ENCODE results near the gene BTBD16. TPM values are rescaled to one million over a fixed set of nuclear protein-coding genes. Genes with fewer than 3 reads are reported as not detected.

Gene BTBD16
- total and polyA plus RNA-seq, 4 donors, result 0.42 to 2.8 (median 1.8) TPM

DNA sequence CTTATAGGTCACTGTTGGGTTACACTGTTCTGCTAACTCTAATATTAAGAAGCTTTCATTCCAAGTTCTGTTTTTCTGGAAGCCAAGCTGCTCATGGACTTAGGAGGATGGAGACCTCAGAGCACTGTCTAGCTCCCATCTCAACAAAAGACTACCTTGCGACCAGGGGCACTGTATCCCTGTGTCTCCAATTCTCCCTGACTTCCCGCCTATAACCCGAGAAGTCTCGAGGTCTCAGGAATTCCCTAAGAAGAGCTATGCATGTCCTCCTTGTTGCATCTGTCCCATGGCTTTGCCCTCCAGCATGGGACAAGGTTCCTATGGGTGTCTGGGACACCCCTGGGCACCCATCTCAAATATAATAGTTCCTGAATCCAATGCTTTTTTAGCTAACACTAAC, 31.2 kb downstream of the BTBD16 start (continued):
- TF ChIP-seq, protein P1, sequence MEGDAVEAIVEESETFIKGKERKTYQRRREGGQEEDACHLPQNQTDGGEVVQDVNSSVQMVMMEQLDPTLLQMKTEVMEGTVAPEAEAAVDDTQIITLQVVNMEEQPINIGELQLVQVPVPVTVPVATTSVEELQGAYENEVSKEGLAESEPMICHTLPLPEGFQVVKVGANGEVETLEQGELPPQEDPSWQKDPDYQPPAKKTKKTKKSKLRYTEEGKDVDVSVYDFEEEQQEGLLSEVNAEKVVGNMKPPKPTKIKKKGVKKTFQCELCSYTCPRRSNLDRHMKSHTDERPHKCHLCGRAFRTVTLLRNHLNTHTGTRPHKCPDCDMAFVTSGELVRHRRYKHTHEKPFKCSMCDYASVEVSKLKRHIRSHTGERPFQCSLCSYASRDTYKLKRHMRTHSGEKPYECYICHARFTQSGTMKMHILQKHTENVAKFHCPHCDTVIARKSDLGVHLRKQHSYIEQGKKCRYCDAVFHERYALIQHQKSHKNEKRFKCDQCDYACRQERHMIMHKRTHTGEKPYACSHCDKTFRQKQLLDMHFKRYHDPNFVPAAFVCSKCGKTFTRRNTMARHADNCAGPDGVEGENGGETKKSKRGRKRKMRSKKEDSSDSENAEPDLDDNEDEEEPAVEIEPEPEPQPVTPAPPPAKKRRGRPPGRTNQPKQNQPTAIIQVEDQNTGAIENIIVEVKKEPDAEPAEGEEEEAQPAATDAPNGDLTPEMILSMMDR (IDR thresholded peaks at IDR 0.05; ENCODE audit: low read depth, low read length, missing input control), result no peak
- no peak for TF ChIP-seq HNF4G (IDR thresholded peaks at IDR 0.05)
- TF ChIP-seq JUND (IDR thresholded peaks at IDR 0.05), result no peak
- TF ChIP-seq SP1 (IDR thresholded peaks at IDR 0.05), result no peak
- no peak for TF ChIP-seq GABPA (IDR thresholded peaks at IDR 0.05 in 1 of 2, conservative IDR thresholded peaks at IDR 0.05 in 1 of 2)

DNA sequence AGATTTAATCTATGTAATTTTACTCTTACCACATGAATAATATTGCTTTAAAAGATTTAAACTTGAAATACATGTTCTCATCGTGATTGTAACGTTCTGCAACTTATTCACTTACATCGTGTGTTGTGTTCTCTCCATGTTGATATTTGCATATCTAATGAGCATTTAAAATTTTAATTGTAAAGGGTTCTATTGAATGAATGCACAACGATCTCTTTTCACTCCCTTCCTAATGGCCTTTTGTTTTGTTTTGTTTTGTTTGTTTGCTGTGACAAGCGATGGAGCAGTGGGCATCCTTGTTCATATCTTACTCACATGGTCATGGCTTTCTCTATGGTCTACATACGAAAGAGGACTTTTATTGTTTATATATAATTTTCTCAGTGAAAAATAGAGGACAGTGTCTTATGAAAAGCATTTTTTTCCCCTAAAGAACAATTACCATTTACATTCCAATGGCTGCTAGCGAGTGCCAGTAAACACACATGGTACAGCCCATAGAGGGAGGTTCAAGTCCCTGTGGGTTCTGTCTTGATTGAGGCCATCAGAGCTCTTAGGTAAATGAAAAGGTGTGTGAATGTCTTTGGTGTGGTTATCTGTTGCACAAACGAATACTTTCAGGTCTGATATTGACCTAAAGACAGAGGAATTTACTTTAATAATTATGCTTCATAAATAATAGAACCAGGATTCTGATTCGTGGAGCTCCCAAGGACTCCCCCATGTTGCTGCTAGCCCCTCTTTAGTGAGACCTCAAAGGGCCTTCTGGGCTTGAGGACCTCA, 32.4 kb downstream of the BTBD16 start:
- Histone ChIP-seq H3K27ac (ENCODE audit: low read depth in 1 of 2, low read length in 2 of 2) (peak overlapping the region; percentile 63 to 72), H3K4me1 (ENCODE audit: control insufficient read depth in 4 of 4, insufficient read depth in 4 of 4, low read length in 3 of 4) (peaks cover 2 to 28% (median 16%) of the 10 kb centered on the region in 4 donors), H3K36me3 (ENCODE audit: control insufficient read depth in 4 of 4, insufficient read depth in 3 of 4, low read depth in 1 of 4, low read length in 3 of 4) (no peaks in the 10 kb centered on the region)

More for the DNA sequence above, 32.4 kb downstream of the BTBD16 start:
- no peak for DNase-seq (ENCODE audit: low spot score)
- H3K9ac ChIP-seq (ENCODE audit: low read depth in 1 of 2, low read length in 2 of 2), result no peak overlapping the region
- H3K27me3 ChIP-seq (ENCODE audit: control insufficient read depth in 4 of 4, insufficient read depth in 4 of 4, low read length in 3 of 4), result no peaks in the 10 kb centered on the region
- TF ChIP-seq, protein P2, sequence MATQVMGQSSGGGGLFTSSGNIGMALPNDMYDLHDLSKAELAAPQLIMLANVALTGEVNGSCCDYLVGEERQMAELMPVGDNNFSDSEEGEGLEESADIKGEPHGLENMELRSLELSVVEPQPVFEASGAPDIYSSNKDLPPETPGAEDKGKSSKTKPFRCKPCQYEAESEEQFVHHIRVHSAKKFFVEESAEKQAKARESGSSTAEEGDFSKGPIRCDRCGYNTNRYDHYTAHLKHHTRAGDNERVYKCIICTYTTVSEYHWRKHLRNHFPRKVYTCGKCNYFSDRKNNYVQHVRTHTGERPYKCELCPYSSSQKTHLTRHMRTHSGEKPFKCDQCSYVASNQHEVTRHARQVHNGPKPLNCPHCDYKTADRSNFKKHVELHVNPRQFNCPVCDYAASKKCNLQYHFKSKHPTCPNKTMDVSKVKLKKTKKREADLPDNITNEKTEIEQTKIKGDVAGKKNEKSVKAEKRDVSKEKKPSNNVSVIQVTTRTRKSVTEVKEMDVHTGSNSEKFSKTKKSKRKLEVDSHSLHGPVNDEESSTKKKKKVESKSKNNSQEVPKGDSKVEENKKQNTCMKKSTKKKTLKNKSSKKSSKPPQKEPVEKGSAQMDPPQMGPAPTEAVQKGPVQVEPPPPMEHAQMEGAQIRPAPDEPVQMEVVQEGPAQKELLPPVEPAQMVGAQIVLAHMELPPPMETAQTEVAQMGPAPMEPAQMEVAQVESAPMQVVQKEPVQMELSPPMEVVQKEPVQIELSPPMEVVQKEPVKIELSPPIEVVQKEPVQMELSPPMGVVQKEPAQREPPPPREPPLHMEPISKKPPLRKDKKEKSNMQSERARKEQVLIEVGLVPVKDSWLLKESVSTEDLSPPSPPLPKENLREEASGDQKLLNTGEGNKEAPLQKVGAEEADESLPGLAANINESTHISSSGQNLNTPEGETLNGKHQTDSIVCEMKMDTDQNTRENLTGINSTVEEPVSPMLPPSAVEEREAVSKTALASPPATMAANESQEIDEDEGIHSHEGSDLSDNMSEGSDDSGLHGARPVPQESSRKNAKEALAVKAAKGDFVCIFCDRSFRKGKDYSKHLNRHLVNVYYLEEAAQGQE (IDR thresholded peaks at IDR 0.05), result no peak
- TF ChIP-seq, protein P3, sequence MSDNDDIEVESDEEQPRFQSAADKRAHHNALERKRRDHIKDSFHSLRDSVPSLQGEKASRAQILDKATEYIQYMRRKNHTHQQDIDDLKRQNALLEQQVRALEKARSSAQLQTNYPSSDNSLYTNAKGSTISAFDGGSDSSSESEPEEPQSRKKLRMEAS (IDR thresholded peaks at IDR 0.05), result no peak
- TF ChIP-seq YY1 (IDR thresholded peaks at IDR 0.05) (no peak), SP1 (IDR thresholded peaks at IDR 0.05) (no peak), GABPA (IDR thresholded peaks at IDR 0.05 in 1 of 2, conservative IDR thresholded peaks at IDR 0.05 in 1 of 2) (no peak), RXRA (IDR thresholded peaks at IDR 0.05) (no peak), NR2F2 (IDR thresholded peaks at IDR 0.05) (no peak), FOXA2 (IDR thresholded peaks at IDR 0.05) (no peak), HNF4G (IDR thresholded peaks at IDR 0.05) (no peak), JUND (IDR thresholded peaks at IDR 0.05) (no peak), RAD21 (IDR thresholded peaks at IDR 0.05) (no peak), FOXA1 (IDR thresholded peaks at IDR 0.05) (no peak), TAF1 (conservative IDR thresholded peaks at IDR 0.05) (no peak), EGR1 (IDR thresholded peaks at IDR 0.05; ENCODE audit: low read depth in 2 of 2) (no peak), HNF4A (conservative IDR thresholded peaks at IDR 0.05) (no peak)
- TF ChIP-seq, protein P1 (IDR thresholded peaks at IDR 0.05; ENCODE audit: low read depth, low read length, missing input control), result no peak
- TF ChIP-seq, protein P4, sequence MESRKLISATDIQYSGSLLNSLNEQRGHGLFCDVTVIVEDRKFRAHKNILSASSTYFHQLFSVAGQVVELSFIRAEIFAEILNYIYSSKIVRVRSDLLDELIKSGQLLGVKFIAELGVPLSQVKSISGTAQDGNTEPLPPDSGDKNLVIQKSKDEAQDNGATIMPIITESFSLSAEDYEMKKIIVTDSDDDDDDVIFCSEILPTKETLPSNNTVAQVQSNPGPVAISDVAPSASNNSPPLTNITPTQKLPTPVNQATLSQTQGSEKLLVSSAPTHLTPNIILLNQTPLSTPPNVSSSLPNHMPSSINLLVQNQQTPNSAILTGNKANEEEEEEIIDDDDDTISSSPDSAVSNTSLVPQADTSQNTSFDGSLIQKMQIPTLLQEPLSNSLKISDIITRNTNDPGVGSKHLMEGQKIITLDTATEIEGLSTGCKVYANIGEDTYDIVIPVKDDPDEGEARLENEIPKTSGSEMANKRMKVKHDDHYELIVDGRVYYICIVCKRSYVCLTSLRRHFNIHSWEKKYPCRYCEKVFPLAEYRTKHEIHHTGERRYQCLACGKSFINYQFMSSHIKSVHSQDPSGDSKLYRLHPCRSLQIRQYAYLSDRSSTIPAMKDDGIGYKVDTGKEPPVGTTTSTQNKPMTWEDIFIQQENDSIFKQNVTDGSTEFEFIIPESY (IDR thresholded peaks at IDR 0.05), result no peak
- TF ChIP-seq, protein P5, sequence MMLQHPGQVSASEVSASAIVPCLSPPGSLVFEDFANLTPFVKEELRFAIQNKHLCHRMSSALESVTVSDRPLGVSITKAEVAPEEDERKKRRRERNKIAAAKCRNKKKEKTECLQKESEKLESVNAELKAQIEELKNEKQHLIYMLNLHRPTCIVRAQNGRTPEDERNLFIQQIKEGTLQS (IDR thresholded peaks at IDR 0.05), result no peak
- no peaks in the 10 kb centered on the region for H3K9me3 ChIP-seq (ENCODE audit: control insufficient read depth in 4 of 4, low read length in 3 of 4)
- 89% methylated on average over 9 of the region's 9 CpGs for WGBS
- no peak overlapping the region for H3K4me3 ChIP-seq (ENCODE audit: low read depth in 1 of 3, low read length in 3 of 3)
